T-helper 1 cell treated with Interleukin-12 subunit alpha and Interleukin-12 subunit beta and Interleukin-4 antibody, amounts not matched to agents 30 μg/mL and 1 μg/mL, for 36 hours (primary cell): ENCODE results near the gene NAXE.

ENCODE experiments used
- H3K27ac Mint-ChIP-seq: one replicate; pipeline ENCODE4 v1.8.0; 2021; ENCODE audit warnings: mild to moderate bottlenecking, mixed read lengths
- H3K27me3 Mint-ChIP-seq: one replicate; pipeline ENCODE4 v1.8.0; 2021; ENCODE audit warnings: low read depth, mixed read lengths
- H3K36me3 Mint-ChIP-seq: one replicate; pipeline ENCODE4 v1.8.0; 2021; ENCODE audit warnings: low read depth, mixed read lengths
- H3K4me1 Mint-ChIP-seq: one replicate; pipeline ENCODE4 v1.8.0; 2021; ENCODE audit warnings: low read depth, mixed read lengths
- H3K4me3 Mint-ChIP-seq: one replicate; pipeline ENCODE4 v1.8.0; 2021; ENCODE audit warnings: mild to moderate bottlenecking, moderate library complexity, mixed read lengths
- H3K9me3 Mint-ChIP-seq: one replicate; pipeline ENCODE4 v1.8.0; 2021; ENCODE audit warnings: mixed read lengths

The NAXE gene

DNA sequence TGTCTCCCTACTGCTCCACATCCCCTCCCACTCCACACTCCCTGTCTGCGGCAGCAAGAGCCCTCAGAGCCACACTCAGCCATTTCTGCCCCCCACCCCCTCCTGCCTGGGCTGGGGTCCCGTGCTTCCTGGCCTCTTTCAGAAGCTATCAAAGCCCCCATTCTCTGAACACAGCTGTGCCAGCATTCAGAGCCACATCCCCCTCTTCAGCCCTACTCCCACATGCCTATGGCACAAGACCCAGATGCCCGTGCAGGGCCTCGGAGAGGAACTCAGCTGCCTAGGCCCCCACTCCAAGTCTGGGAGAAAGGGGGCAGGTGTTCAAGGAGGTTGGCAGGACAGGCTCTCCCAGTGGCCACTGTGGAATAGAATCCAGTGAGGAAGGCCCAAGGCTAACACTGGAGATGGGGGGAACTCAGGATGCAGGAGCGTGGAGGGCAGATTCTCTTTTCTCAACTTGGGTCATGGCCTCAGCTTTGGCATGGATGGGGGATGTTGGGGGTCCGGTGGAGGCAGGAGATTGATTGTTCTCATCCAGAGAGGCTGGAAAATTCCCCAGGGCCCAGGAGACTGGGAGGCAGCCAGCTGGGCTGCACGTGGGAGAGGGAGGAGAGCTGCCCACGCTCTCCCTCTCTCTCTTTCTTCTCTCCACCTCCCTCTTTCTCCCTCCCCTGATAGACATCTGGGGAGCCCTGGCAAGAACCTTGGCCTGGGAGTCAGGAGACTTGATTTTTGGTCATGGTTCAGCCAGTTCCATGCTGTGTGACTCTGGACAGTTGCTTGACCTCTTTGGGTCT, 46.8 kb downstream of the NAXE start:
- Mint-ChIP-seq H3K4me1 (peaks cover 15% of the 10 kb centered on the region), H3K27ac (no peak overlapping the region), H3K36me3 (peaks cover 2% of the 10 kb centered on the region), H3K9me3 (no peaks in the 10 kb centered on the region), H3K4me3 (no peak overlapping the region), H3K27me3 (peaks cover 68% of the 10 kb centered on the region)

DNA sequence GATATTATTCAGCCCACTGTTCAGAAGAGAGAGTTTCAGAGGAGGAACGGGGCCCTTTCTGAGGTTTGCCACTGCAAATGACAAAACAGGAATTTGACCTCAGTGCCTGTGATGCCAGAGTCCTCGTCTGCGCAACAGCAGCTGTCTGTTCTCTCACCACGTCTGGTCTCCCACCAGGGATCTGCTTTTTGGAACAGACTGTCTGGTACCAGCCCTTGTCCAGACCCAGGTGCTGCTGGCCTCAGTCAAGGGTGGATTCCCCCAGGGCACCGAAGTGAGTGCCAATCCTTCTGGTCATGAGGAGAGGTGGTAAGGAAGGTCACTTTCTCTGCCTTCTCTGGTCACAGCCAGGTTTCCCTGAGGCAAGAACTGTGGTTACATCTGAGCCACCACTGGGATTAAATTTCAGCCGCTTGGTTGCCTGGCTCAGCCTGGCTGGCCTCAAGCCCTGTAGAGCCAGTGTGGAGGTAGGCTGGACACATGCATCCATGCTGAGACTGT, 48.1 kb downstream of the NAXE start:
- Mint-ChIP-seq H3K9me3 (no peaks in the 10 kb centered on the region), H3K4me3 (no peak overlapping the region), H3K36me3 (peaks cover 6% of the 10 kb centered on the region), H3K27me3 (peaks cover 76% of the 10 kb centered on the region), H3K4me1 (peaks cover 28% of the 10 kb centered on the region), H3K27ac (no peak overlapping the region)

DNA sequence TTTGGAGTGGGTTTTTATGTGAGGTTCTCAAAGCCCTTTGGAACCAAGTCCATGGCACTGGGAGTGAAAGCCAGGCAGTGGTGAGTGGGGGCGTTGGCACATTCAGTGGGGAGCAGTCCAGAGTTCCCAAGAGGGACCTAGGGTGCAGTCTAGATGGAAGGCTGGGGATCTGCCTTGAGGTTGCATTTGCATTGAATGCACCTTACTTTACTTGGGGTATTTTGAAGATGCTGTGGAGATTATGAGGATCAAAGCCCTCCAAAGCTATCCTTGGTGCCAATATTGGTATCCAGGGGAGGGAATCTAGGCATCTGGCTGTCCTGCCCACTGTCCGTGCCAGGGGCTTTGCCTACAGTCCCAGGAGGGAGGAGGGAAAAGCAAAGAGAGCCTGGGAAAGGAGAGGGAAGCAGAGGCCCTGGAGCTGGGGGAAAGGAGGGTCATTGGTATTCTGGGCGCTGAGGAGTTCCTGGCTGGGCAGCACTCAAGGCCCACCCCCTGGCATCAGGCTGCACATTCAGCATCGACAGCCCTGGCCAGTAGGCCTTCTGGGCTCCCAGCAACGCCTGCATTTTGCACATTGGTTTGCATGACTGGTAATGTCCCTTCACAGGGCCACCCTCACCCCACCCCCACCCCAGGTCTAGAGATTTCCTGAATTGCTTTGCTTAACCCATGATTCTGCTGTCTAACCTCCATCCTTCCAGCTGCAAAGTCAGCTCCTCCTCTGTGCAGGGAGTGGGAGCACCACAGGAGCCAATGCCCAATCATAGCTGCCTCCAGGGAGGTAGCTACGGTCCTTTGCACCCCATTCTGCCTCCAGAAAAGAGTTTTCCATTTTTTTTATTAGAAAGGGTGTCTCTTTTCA, 49.5 kb downstream of the NAXE start:
- Mint-ChIP-seq H3K27ac (no peak overlapping the region), H3K4me1 (peaks cover 35% of the 10 kb centered on the region), H3K36me3 (peaks cover 6% of the 10 kb centered on the region), H3K9me3 (no peaks in the 10 kb centered on the region), H3K4me3 (no peak overlapping the region), H3K27me3 (peaks cover 86% of the 10 kb centered on the region)

DNA sequence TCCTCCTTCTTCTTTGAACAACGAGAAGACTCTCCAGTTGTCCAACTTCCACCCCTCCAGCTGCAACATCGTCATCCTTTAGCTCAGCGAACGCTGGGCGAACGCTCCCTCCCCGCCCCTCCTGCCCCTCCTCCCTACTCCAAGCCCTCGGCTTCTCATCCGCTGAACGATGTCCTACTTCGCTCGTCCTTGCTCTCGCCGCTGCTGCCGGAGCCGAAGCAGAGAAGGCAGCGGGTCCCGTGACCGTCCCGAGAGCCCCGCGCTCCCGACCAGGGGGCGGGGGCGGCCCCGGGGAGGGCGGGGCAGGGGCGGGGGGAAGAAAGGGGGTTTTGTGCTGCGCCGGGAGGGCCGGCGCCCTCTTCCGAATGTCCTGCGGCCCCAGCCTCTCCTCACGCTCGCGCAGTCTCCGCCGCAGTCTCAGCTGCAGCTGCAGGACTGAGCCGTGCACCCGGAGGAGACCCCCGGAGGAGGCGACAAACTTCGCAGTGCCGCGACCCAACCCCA, 50.2 kb downstream of the NAXE start, which contains the start of gene BCAN:
BCAN (plus strand) TSS at position 357 of the 504 bp plus-strand sequence. CDS start 3,938 bp downstream, outside the sequence.
- Mint-ChIP-seq H3K27me3 (peaks cover 83% of the 10 kb centered on the region), H3K4me1 (peaks cover 38% of the 10 kb centered on the region), H3K36me3 (peaks cover 6% of the 10 kb centered on the region), H3K4me3 (peak within 1 kb of the TSS; percentile 54), H3K9me3 (no peaks in the 10 kb centered on the region), H3K27ac (no peak within 1 kb of the TSS)

DNA sequence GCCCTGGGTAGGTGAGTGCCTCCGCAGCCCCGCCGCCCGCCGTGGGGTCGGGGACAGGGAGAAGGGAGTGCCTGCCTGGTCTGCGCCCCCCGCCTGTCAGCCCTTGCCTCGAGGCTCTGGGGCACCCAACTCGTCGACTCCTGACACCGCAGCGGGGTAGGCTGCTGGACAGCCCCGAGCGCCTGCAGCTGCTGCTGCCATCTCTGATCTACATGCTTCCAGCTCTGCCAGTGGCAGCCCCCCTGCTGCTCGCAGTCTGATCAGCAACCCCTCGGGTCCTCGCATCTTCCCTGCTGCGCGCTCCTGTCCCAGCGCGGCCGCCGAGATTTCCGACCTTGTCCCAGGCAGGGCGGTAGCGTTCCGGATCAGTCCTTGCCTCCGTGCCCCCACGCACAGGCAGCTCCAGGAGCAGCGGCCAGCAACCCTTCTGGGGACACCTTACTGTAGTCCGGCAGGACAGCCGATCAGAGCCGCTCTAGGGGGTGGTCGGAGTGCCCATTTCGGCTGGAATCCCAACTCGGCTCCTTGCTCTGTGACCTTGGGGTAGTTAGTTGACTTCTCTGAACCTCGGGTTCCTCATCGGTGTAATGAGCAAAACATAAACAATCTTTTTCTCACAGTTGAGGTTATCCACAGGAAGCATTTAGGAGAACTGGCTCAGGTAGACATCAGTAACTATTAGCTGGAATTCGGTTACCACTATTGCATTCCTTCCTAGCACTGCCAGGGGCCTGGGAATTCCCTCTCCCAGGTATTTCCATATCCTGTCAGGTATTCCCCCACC, 50.9 kb downstream of the NAXE start:
- H3K36me3 Mint-ChIP-seq: peaks cover 6% of the 10 kb centered on the region
- H3K4me1 Mint-ChIP-seq: peaks cover 38% of the 10 kb centered on the region
- no peak overlapping the region for H3K4me3 Mint-ChIP-seq
- H3K27ac Mint-ChIP-seq: no peak overlapping the region
- peaks cover 84% of the 10 kb centered on the region for H3K27me3 Mint-ChIP-seq
- H3K9me3 Mint-ChIP-seq: no peaks in the 10 kb centered on the region

DNA sequence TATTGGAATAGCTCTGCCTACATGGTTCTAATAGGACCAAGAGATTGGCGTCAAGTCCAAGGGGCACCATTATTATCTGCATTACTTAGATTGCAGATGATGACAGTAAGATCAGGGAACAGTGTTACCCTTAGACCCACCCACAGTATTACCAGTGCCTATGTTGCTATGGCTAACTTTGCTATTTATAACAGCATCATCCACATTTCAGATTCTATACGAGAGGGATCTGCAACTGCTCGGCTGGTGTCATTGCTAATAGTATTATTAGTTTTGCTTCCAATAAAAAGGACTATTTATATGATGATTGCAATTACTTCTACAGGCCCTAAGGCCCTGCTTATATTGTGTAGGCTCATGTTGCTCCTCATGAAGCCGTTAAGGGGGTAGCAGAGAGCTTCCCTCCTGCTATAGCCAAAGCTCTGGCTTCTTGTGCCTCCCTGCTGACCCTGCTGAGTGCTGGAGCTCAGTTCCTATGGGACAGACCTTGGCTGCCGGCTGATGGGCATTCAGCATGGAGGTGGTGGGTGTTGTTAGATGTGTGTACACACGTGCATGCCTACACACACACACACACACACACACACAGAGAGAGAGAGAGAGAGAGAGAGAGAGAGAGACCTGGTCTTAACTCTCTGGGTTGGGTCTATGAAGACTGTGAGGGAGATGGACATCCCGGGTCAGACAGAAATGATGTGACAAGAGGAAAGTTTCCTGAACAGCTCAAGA, 51.6 kb downstream of the NAXE start:
- peaks cover 87% of the 10 kb centered on the region for H3K27me3 Mint-ChIP-seq
- H3K4me1 Mint-ChIP-seq: peaks cover 38% of the 10 kb centered on the region
- H3K9me3 Mint-ChIP-seq: no peaks in the 10 kb centered on the region
- H3K36me3 Mint-ChIP-seq: peaks cover 6% of the 10 kb centered on the region
- peak overlapping the region; percentile 38 for H3K4me3 Mint-ChIP-seq
- H3K27ac Mint-ChIP-seq: peak overlapping the region; percentile 14

DNA sequence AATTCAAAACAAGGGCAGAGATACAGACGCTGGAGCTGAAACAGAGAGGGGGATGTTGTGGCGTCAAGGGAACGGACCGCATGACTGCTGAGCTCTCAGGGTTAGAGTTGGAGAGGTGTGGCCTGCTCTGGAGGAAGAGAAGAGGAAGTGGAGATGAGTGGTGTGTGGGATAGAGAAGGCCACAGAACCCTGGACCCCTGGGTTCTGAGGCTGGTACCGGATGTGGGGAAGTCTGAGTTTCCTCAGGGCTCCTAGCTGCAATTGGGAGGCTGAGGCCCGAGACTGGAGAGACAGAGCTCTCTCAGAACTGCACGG, 52.2 kb downstream of the NAXE start:
- peak overlapping the region; percentile 38 for H3K4me3 Mint-ChIP-seq
- peak overlapping the region; percentile 14 for H3K27ac Mint-ChIP-seq
- H3K27me3 Mint-ChIP-seq: peaks cover 87% of the 10 kb centered on the region
- no peaks in the 10 kb centered on the region for H3K9me3 Mint-ChIP-seq
- peaks cover 38% of the 10 kb centered on the region for H3K4me1 Mint-ChIP-seq
- peaks cover 6% of the 10 kb centered on the region for H3K36me3 Mint-ChIP-seq
